HG03442 (cell line): ENCODE measurements around the gene MUSTN1.

Experiments used
- ATAC-seq: cut with Tn5 transposase; IDR thresholded peaks from one replicate; pipeline ENCODE4 v1.9.1; 2021; ENCODE audit warnings: mild to moderate bottlenecking, moderate library complexity; ENCODE audit not compliant: unreplicated experiment

MUSTN1 gene

GRCh38 chr3:52809662-52810377, 25.0 kb downstream of the MUSTN1 start:
- ATAC-seq: no peak

DNA sequence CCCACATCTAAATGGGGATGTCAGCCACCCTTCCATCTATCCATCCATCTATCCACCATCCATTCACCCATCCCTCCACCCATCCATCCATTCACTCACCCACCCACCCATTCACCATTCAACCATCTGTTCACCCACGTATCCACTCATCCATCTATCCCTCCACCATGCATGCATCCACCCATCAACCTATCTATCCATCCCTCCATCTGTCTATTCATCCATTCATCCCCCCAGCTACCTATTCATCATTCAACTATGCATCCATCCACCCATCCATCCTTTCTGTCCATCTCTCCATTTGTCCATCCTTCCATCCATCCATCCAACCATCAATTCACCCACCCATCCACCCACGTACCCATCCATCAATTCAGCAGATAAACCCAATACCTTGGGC, 25.7 kb downstream of the MUSTN1 start:
- no peak for ATAC-seq

- no peak for ATAC-seq
Measured at GRCh38 chr3:52805270-52806039, 29.4 kb downstream of the MUSTN1 start.

DNA sequence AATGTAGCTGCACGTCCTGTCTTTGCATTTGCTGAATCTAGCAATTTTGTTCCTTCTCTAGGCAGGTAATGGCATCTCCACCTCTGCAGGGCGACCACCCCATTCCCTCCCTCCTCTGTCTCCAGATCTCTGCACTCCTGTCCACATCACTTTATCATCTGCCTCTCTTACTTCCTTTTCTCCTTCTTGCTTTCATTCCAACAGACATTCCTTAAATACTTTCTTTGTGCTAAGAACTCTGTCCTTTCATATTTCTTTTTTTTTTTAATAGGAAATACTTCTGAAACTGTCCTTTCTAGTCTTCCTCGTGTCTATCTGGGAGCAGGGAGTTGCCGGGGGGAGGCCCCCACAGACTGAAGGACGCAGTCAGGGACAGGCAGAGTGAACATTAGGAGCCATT, 33.0 kb downstream of the MUSTN1 start:
- no peak for ATAC-seq

DNA sequence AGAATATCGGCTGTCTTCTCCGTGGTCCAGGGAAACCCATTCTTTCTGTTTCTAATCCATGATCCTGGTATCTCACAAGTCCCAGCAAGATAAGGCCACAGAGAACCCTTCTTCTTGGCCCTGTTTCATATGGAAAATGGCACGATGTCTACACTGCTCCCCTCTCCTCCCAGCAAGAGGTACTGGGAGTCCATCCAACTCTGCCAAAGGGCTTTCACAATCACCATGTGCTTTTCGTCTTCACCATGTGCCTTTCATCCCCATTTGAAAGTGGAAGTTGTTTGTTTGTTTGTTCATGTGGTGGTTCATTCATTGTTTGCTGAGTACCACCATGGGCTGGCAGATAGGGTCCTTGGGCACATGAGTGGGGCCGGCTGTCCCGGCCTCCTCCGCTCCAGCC, 34.7 kb downstream of the MUSTN1 start:
- no peak for ATAC-seq

DNA sequence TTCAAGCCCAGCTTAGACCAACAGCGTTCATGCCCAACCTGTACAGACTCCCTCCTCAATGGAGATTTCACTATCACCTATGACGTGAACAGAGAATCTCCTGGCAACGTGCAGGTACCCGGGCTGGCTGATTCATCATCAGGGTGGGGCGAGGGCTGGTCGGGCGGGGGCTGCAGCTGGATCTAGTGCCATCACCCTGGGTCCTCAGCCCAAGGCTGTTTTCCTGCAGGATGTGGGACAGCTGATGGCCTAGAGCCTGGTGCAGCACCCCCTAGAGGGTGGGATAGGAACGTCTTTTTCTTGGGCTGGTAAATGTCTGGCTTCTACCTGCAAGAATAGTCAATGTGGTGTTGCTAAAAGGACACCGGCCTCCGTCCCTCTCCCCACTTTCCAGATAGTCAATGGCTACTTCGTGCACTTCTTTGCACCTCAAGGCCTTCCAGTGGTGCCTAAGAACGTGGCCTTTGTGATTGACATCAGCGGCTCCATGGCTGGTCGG, 35.8 kb downstream of the MUSTN1 start:
- ATAC-seq: no peak

GRCh38 chr3:52798376-52798977, 36.3 kb downstream of the MUSTN1 start:
- no peak for ATAC-seq

- no peak for ATAC-seq
Measured at GRCh38 chr3:52796411-52796810, 38.4 kb downstream of the MUSTN1 start.

- ATAC-seq: no peak
Measured at GRCh38 chr3:52795298-52795900, 39.4 kb downstream of the MUSTN1 start.

DNA sequence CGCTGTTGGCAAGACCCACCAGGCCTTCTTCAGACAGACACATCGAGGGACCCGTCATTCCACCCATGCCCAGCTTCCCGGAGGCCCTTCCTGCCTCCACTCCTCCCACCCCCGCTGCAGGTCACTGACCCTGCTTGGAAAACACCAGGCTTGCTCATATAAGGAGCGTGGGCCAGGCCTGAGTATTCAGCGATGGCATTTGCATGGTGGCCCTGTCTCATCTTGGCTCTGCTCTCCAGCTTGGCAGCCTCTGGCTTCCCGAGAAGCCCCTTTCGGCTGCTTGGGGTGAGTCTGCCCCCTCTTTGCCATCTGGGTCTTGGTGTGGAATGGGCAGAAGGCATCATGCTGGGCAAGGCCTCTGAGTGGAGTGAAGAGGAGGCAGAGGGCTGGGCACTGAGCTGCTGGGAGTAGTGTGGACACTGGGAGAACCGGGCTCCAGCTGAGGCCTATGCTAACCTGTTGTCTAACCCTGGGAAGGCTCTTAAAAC, 40.2 kb downstream of the MUSTN1 start, which contains the start of gene ITIH3:
TSS of gene ITIH3 (plus strand) at position 185 of the 488 bp plus-strand sequence. CDS start at position 193, 8 bp downstream.
- no peak for ATAC-seq

DNA sequence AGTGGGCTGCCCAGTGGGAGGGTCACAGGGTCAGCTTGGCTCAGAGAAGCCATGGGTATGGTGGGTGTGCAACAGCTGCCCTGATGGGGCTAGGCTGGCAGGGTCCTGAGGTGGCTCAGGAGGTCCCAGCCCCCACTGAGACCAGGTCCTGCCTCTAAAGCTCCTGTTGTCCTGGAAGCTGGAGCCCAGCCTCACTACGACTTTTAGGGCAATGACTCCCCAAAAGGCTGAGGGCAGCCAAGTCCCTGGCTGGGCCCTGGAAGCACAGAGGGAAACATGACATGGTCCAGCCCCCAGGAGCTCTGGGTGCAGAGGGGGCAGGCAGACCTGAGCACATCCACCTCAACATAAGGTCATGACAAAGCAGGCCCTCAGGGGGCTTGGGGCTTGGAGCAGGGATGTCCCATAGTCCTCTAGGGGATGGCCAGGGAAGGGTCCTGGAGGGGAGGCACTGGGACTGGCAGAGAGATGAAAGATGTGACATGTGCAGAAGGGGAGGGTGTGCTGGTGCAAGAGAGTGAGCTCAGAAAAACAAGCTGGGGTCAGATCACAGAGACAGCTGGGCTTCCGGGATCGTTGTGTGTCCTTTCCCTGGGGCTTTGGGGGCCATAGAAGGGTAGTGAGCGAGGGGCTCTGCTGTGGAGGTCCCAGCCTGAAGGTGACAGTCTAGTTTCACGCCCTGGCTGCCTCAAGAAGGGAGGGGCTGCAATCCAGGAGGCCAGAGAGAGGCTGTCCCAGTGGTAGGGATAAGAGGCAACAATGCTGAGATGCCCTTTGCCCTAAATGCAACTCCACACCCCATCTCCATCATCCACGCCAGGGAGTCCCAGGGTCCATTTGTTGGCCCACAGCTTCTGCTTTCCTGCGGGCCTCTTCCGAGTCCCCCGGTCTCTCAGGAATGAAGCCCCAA, 40.9 kb downstream of the MUSTN1 start:
- ATAC-seq: no peak

DNA sequence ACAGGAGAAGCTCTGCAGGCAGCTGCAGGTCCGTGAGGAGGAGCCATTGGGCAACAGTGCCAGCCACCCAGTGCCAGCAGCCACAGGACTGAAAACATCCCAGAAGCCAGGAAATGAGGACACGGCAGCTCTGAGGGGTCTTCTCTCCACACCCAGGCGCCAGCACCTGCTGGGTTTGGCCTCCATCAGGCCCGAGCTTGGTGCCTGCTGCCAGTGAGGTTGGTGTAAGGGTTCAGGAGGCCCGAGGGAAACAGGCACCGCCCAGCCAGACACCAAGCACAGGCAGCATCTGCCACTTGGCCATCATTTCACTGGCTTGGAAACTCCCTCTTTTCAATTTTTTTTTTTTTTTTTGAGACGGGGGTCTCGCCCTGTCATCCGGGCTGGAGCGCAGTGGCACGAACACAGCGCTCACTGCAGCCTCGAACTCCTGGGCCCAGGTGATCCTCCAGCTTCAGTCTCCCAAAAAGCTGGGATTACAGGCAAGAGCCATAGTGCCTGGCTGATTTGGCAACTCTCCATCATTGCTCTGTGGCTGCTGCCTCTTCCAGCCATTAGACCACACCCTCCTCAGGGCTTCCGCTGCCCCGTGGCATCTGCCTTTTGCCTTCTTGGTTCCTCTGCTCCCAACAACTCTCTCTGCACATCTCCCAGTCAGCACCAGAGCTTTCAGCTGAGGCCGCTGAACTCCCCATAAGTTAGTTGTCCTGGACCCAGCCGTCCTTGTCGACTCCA, 41.7 kb downstream of the MUSTN1 start:
- no peak for ATAC-seq

DNA sequence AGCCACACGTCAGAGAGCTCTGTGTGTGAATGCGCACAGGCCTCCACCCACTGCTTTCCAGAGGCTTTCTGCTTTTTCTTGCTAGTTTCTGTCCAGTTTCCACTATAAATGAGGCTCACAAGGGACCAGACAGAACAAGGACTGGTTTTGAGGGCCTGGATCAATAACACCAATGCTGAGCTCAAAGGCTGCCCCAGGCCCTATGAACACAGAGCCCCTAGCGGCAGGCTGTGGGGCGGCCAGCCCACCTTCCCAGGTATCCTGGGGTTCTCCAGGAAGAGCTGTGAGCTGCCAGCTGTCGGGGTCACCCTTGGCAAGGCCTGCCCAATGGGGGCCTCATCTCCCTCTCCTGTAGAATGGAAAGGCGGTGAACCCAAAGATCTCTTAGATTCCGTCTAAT, 42.4 kb downstream of the MUSTN1 start:
- ATAC-seq: no peak

- ATAC-seq: no peak
Measured at GRCh38 chr3:52791928-52792327, 42.9 kb downstream of the MUSTN1 start.

GRCh38 chr3:52791366-52791765, 43.5 kb downstream of the MUSTN1 start:
- ATAC-seq: no peak

DNA sequence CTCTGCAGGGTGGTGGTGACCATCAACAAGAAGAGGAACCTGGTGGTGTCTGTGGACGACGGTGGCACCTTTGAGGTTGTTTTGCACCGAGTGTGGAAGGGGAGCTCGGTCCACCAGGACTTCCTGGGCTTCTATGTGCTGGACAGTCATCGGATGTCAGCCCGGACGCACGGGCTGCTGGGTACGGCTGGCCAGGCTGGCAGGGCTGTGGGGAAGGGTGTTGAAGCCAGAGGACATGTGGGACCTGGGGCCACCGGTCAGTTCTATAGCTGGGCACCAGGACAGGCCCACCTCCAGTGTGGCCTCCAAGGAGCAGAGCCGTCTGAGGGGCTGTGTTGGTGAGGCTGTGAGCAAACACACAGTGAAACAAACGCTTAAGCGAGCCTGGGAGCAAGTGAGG, 44.1 kb downstream of the MUSTN1 start:
- no peak for ATAC-seq

GRCh38 chr3:52790337-52790736, 44.5 kb downstream of the MUSTN1 start:
- no peak for ATAC-seq

- ATAC-seq: no peak
Measured at GRCh38 chr3:52789746-52790040, 45.1 kb downstream of the MUSTN1 start.

GRCh38 chr3:52788890-52789745, 45.7 kb downstream of the MUSTN1 start:
- no peak for ATAC-seq
